ENCODE data around the gene TCF12.

TCF12 gene

GRCh38 chr15:57297630-57298029, 379.2 kb downstream of the TCF12 start:
- no peak for DNase-seq
- TF ChIP-seq CTCF (IDR thresholded peaks at IDR 0.05), result no peak
- H3K36me3 ChIP-seq, result no peaks in the 10 kb centered on the region
- no peaks in the 10 kb centered on the region for H3K27me3 ChIP-seq
- intact Hi-C loops (cut with DNase I; ENCODE audit: low total_unique reads), result loop anchor here (10.0 kb wide), 1 partner anchor 383 kb away; the partner anchor contains the start of gene TCF12
- no peak overlapping the region for H3K27ac ChIP-seq
- no peak overlapping the region for H3K4me3 ChIP-seq
- no peaks in the 10 kb centered on the region for H3K9me3 ChIP-seq
- peaks cover 0 to 5% (median 0%) of the 10 kb centered on the region in 4 donors for H3K4me1 ChIP-seq

GRCh38 chr15:57298204-57298603, 379.8 kb downstream of the TCF12 start:
- Histone ChIP-seq H3K36me3 (no peaks in the 10 kb centered on the region), H3K4me1 (peaks cover 0 to 5% (median 0%) of the 10 kb centered on the region in 4 donors), H3K4me3 (no peak overlapping the region), H3K27ac (no peak overlapping the region), H3K27me3 (no peaks in the 10 kb centered on the region), H3K9me3 (no peaks in the 10 kb centered on the region)
- no peak for TF ChIP-seq CTCF (IDR thresholded peaks at IDR 0.05)
- no peak for DNase-seq
- intact Hi-C loops (cut with DNase I; ENCODE audit: low total_unique reads), result loop anchor here (10.0 kb wide), 1 partner anchor 383 kb away; the partner anchor contains the start of gene TCF12

GRCh38 chr15:57298843-57299550, 380.6 kb downstream of the TCF12 start:
- no peaks in the 10 kb centered on the region for H3K36me3 ChIP-seq
- intact Hi-C loops (cut with DNase I; ENCODE audit: low total_unique reads), result loop anchor here (10.0 kb wide), 1 partner anchor 384 kb away; the partner anchor contains the start of gene TCF12
- H3K4me1 ChIP-seq, result peaks cover 0 to 5% (median 0%) of the 10 kb centered on the region in 4 donors
- no peak overlapping the region for H3K4me3 ChIP-seq
- no peak overlapping the region for H3K27ac ChIP-seq
- no peaks in the 10 kb centered on the region for H3K9me3 ChIP-seq
- no peak for DNase-seq
- H3K27me3 ChIP-seq, result no peaks in the 10 kb centered on the region
- TF ChIP-seq CTCF (IDR thresholded peaks at IDR 0.05), result no peak

GRCh38 chr15:57301307-57301706, 382.9 kb downstream of the TCF12 start:
- no peak for TF ChIP-seq CTCF (IDR thresholded peaks at IDR 0.05)
- Histone ChIP-seq H3K4me3 (no peak overlapping the region), H3K27ac (no peak overlapping the region), H3K9me3 (no peaks in the 10 kb centered on the region), H3K36me3 (no peaks in the 10 kb centered on the region), H3K4me1 (peaks cover 0 to 11% (median 4%) of the 10 kb centered on the region in 4 donors), H3K27me3 (no peaks in the 10 kb centered on the region)
- DNase-seq, result no peak
- intact Hi-C loops (cut with DNase I; ENCODE audit: low total_unique reads), result no loop called here

- TF ChIP-seq CTCF (IDR thresholded peaks at IDR 0.05), result no peak
- H3K4me1 ChIP-seq, result peaks cover 0 to 16% (median 12%) of the 10 kb centered on the region in 4 donors
- intact Hi-C loops (cut with DNase I; ENCODE audit: low total_unique reads), result no loop called here
- no peaks in the 10 kb centered on the region for H3K27me3 ChIP-seq
- H3K36me3 ChIP-seq, result no peaks in the 10 kb centered on the region
- DNase-seq, result no peak
- H3K27ac ChIP-seq, result no peak overlapping the region
- no peaks in the 10 kb centered on the region for H3K9me3 ChIP-seq
- H3K4me3 ChIP-seq, result no peak overlapping the region
These were observed 384.3 kb downstream of the TCF12 start for GRCh38 chr15:57302640-57303257.
